Keratinocyte (primary cell): ENCODE data around the gene BSPRY. TPM values are rescaled to one million over a fixed set of nuclear protein-coding genes. Genes with fewer than 3 reads are reported as not detected.

Source experiments
- DNase-seq: peaks from one replicate; pipeline ENCODE4 v3.0.0-alpha.2; 2011; ENCODE audit warnings: low read depth, missing footprints, low spot score
- FAIRE-seq: peaks from 2 replicates; lab custom pipeline; 2011; peaks lifted over from hg19 to GRCh38; lab: Jason Lieb, UNC
- H2AFZ ChIP-seq: 2 replicates; pipeline ENCODE4 v1.6.0; 2012; ENCODE audit warnings: low read length, control low read depth, inconsistent platforms; ENCODE audit not compliant: control insufficient read depth
- H3K27ac ChIP-seq: 2 replicates; pipeline ENCODE4 v1.5.1; 2011; ENCODE audit warnings: low read length; ENCODE audit not compliant: control insufficient read depth, insufficient read depth
- H3K27me3 ChIP-seq: 3 replicates; pipeline ENCODE4 v1.6.0; 2011; ENCODE audit warnings: low read length; ENCODE audit not compliant: control insufficient read depth, insufficient read depth; ENCODE audit errors: extremely low read depth
- H3K36me3 ChIP-seq, 2 experiments: 2 replicates in 1 of 2; 3 replicates in 1 of 2; pipeline ENCODE4 v1.5.1; 2011; ENCODE audit warnings: low read length in 2 of 2, mild to moderate bottlenecking in 1 of 2; ENCODE audit not compliant: control insufficient read depth in 2 of 2, insufficient read depth in 2 of 2; ENCODE audit errors: extremely low read depth in 1 of 2
- H3K4me1 ChIP-seq: 3 replicates; pipeline ENCODE4 v1.5.1; 2011; ENCODE audit warnings: low read length; ENCODE audit not compliant: control insufficient read depth, insufficient read depth; ENCODE audit errors: extremely low read depth
- H3K4me2 ChIP-seq: 3 replicates; pipeline ENCODE4 v1.6.0; 2011; ENCODE audit warnings: low read depth, low read length; ENCODE audit not compliant: control insufficient read depth, insufficient read depth; ENCODE audit errors: extremely low read depth
- H3K4me3 ChIP-seq, 3 experiments: fragments of 200-600 bp in 1 of 3; sonication (generic) in 1 of 3; 2 replicates in 2 of 3; 3 replicates in 1 of 3; pipeline ENCODE4 v1.5.1; 2011 to 2016; ENCODE audit warnings: low read length in 3 of 3, mild to moderate bottlenecking in 3 of 3, control low read depth in 2 of 3, inconsistent platforms in 1 of 3, low read depth in 1 of 3, mixed read lengths in 1 of 3, mixed run types in 1 of 3, moderate library complexity in 1 of 3; ENCODE audit not compliant: control insufficient read depth in 2 of 3, insufficient read depth in 2 of 3; ENCODE audit errors: extremely low read depth in 1 of 3
- H3K79me2 ChIP-seq: 2 replicates; pipeline ENCODE4 v1.6.0; 2012; ENCODE audit warnings: low read length; ENCODE audit not compliant: control insufficient read depth, insufficient read depth
- H3K9ac ChIP-seq: 3 replicates; pipeline ENCODE4 v1.6.0; 2011; ENCODE audit warnings: low read length; ENCODE audit not compliant: control insufficient read depth, insufficient read depth; ENCODE audit errors: extremely low read depth
- H3K9me1 ChIP-seq: 3 replicates; pipeline ENCODE4 v1.6.0; 2011; ENCODE audit warnings: low read length; ENCODE audit not compliant: control insufficient read depth, insufficient read depth; ENCODE audit errors: extremely low read depth
- H3K9me3 ChIP-seq: 2 replicates; pipeline ENCODE4 v1.5.1; 2012; ENCODE audit warnings: low read depth, low read length; ENCODE audit not compliant: control insufficient read depth
- H4K20me1 ChIP-seq: 3 replicates; pipeline ENCODE4 v1.6.0; 2011; ENCODE audit warnings: low read length; ENCODE audit not compliant: control insufficient read depth, insufficient read depth; ENCODE audit errors: extremely low read depth
- CTCF ChIP-seq, 3 experiments: IDR thresholded peaks in 1 of 3; conservative IDR thresholded peaks in 1 of 3; optimal IDR thresholded peaks in 1 of 3; 2 replicates in 2 of 3; 3 replicates in 1 of 3; pipeline versions ENCODE3 to v1.5.1; 2011; ENCODE audit warnings: low read length in 3 of 3, mild to moderate bottlenecking in 3 of 3, moderate library complexity in 2 of 3, control low read depth in 1 of 3, inconsistent platforms in 1 of 3; ENCODE audit not compliant: insufficient read depth in 2 of 3; ENCODE audit errors: extremely low read depth in 1 of 3
- EZH2 ChIP-seq: IDR thresholded peaks from one replicate; pipeline ENCODE4 v1.6.1; 2012; ENCODE audit warnings: inconsistent platforms, mild to moderate bottlenecking, low read length, moderate library complexity
- dilution Hi-C: fragments of 300-500 bp; cut with MboI; formaldehyde crosslinking; loops from one replicate; pipeline ENCODE4 v1.7.0; 2020; ENCODE audit warnings: low sequenced_read_pairs; ENCODE audit not compliant: extremely low pct_ligation_motif_present
- polyA plus RNA-seq, 5 experiments: library from polyadenylated mRNA; depleted of rRNA in 3 of 5; stranded (reverse) in 3 of 5; stranded (forward) in 1 of 5; unstranded in 1 of 5; fragments of >200 nt; gene quantifications; 1 replicate in 1 of 5; 2 replicates in 3 of 5; 3 replicates in 1 of 5; pipeline versions ENCODE4 v1.2.1 to v1.2.3, GENCODE V29; 2011 to 2012; ENCODE audit warnings: missing spikeins in 2 of 5, low read depth in 1 of 5, low replicate concordance in 1 of 5

BSPRY gene
- polyA plus RNA-seq, 1 donor (not counting 4 experiments of a cell fraction or from before 2014, with no cell fraction given): 0.41 TPM

DNA sequence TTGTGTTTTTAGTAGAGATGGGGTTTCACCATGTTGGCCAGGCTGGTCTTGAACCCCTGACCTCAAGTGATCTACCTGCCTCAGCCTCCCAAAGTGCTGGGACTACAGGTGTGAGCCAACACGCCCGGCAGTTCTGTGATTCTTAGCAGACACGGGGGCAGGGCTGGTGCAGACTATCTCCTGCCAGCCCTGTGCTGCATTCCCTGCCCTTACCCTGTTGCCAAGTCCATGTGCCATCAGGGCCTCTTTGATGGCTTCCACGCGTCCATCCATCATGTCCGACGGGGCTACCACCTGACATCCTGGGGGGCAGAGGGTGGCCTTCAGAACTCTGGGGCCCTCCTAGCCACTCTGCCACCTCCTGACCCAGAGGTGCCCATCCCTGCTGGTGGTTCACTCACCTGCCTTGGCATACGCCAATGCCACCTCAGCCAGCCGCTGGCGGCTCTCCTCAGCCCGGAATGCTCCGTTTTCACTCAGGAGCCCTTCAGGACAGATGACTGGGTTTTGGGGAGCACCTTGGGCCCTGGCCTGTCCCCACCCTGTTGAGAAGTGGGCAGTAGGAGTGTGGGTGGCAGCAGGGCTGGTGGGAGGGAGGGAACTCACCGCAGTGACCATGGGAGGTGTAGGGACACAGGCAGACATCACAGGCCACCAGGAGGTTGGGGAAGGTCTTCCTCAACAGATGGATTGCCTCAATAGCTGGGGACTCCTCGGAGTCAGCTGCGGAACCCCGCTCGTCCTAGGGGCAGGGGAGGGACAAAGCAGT lies 41.0 kb downstream of the BSPRY start:
- H3K79me2 ChIP-seq: no peaks in the 10 kb centered on the region
- no peak for TF ChIP-seq EZH2
- no peak for TF ChIP-seq CTCF (optimal IDR thresholded peaks at IDR 0.05 in 1 of 3, IDR thresholded peaks at IDR 0.05 in 1 of 3, conservative IDR thresholded peaks at IDR 0.05 in 1 of 3; ENCODE audit: extremely low read depth in 1 of 3, insufficient read depth in 2 of 3, low read length in 3 of 3)
- H3K9me1 ChIP-seq: no peaks in the 10 kb centered on the region
- dilution Hi-C loops: no loop called here
- DNase-seq (no peak), FAIRE-seq (no peak)
- H3K36me3 ChIP-seq: peaks cover 3 to 21% of the 10 kb centered on the region in 2 experiments
- H3K9ac ChIP-seq: no peak overlapping the region
- no peaks in the 10 kb centered on the region for H3K4me1 ChIP-seq
- no peak overlapping the region for H2AFZ ChIP-seq
- no peak overlapping the region for H3K4me3 ChIP-seq
- no peaks in the 10 kb centered on the region for H3K27me3 ChIP-seq
- H3K9me3 ChIP-seq: no peaks in the 10 kb centered on the region
- H4K20me1 ChIP-seq: no peaks in the 10 kb centered on the region
- H3K4me2 ChIP-seq: no peak overlapping the region
- no peak overlapping the region for H3K27ac ChIP-seq

DNA sequence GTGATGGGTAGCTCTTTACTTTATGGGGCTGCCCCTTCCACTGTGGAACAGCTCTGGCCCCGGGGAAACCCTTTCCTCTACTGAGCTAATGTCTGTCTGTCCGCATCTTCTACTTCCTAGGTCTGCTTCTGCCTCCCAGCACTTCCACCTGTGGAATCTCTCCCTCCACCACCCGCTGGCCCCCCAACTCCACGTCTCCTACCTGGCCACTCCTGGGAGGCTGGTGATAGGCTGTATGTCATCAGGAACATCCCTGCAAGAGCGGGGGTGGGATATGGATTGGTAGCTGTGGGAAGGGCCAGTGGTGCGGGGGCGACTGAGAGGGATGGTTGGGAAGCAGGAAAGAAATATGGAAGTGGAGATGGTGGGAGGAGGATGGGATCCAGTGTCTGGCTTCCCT lies 42.6 kb downstream of the BSPRY start:
- Histone ChIP-seq H3K27ac (no peak overlapping the region), H3K9ac (no peak overlapping the region), H3K79me2 (no peaks in the 10 kb centered on the region), H3K36me3 (peaks cover 3 to 21% of the 10 kb centered on the region in 2 experiments), H4K20me1 (no peaks in the 10 kb centered on the region), H3K4me1 (no peaks in the 10 kb centered on the region), H2AFZ (no peak overlapping the region), H3K4me3 (no peak overlapping the region), H3K4me2 (no peak overlapping the region), H3K9me1 (no peaks in the 10 kb centered on the region), H3K9me3 (no peaks in the 10 kb centered on the region), H3K27me3 (no peaks in the 10 kb centered on the region)
- no peak for FAIRE-seq
- dilution Hi-C loops: no loop called here
- TF ChIP-seq CTCF (optimal IDR thresholded peaks at IDR 0.05 in 1 of 3, IDR thresholded peaks at IDR 0.05 in 1 of 3, conservative IDR thresholded peaks at IDR 0.05 in 1 of 3; ENCODE audit: extremely low read depth in 1 of 3, insufficient read depth in 2 of 3, low read length in 3 of 3) (no peak), EZH2 (no peak)
- no peak for DNase-seq
